ENCODE results near the gene CFAP46.

The CFAP46 gene

DNA sequence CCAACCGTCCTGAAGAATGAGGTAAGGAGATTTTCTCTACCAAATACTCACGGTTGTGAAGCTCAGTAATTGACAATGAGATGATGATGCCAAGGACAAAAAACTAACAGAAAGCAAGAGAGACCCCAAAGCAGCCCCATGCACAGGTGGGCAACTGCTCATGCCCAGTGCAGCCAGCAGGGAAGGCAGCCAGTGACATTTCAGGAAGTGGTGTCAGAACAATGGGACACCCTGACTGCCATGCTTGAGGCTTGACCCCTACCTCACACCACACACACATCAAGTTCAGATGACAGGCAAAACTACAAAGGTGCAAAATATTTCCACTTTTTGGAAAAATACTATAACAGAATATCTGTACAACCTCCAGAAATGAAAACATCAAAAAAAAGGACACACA lies 66.9 kb downstream of the CFAP46 start:
- Histone ChIP-seq H3K9me3 (ENCODE audit: control insufficient read depth in 2 of 2, low read length in 2 of 2) (peaks cover 0 to 6% of the 10 kb centered on the region in 2 donors), H3K4me3 (ENCODE audit: low read length in 2 of 2) (no peak overlapping the region), H3K27me3 (ENCODE audit: control insufficient read depth in 1 of 2, insufficient read depth in 2 of 2, low read length in 2 of 2) (peaks cover 4 to 9% of the 10 kb centered on the region in 2 donors), H3K9ac (ENCODE audit: low read length in 2 of 2) (no peak overlapping the region), H3K36me3 (ENCODE audit: control insufficient read depth in 2 of 2, insufficient read depth in 2 of 2, low read length in 2 of 2) (no peaks in the 10 kb centered on the region), H3K27ac (ENCODE audit: low read length) (no peak overlapping the region), H3K4me1 (ENCODE audit: control insufficient read depth, insufficient read depth, low read length) (no peaks in the 10 kb centered on the region)

DNA sequence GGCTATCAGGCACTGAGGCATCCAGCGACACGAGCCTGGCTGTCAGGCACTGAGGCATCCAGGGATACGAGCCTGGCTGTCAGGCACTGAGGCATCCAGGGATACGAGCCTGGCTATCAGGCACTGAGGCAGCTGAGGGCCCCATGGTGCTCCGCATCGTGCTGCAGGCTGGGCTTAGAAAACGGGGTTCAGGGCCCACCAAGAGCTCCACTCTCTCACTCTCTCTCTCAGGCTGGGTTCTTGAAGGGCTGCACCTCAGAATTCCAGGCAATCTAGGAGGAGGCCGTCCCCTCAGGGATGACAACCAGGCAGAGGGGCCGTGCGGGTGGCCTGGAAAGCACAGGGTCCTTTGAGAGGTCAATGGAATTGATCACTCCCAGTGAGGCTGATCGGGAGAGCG lies 69.0 kb downstream of the CFAP46 start:
- H3K27me3 ChIP-seq (ENCODE audit: control insufficient read depth in 1 of 2, insufficient read depth in 2 of 2, low read length in 2 of 2): peaks cover 0 to 7% of the 10 kb centered on the region in 2 donors
- peaks cover 0 to 9% of the 10 kb centered on the region in 2 donors for H3K9me3 ChIP-seq (ENCODE audit: control insufficient read depth in 2 of 2, low read length in 2 of 2)
- no peaks in the 10 kb centered on the region for H3K4me1 ChIP-seq (ENCODE audit: control insufficient read depth, insufficient read depth, low read length)
- H3K9ac ChIP-seq (ENCODE audit: low read length in 2 of 2): no peak overlapping the region
- no peak overlapping the region for H3K27ac ChIP-seq (ENCODE audit: low read length)
- no peak overlapping the region for H3K4me3 ChIP-seq (ENCODE audit: low read length in 2 of 2)
- H3K36me3 ChIP-seq (ENCODE audit: control insufficient read depth in 2 of 2, insufficient read depth in 2 of 2, low read length in 2 of 2): no peaks in the 10 kb centered on the region

DNA sequence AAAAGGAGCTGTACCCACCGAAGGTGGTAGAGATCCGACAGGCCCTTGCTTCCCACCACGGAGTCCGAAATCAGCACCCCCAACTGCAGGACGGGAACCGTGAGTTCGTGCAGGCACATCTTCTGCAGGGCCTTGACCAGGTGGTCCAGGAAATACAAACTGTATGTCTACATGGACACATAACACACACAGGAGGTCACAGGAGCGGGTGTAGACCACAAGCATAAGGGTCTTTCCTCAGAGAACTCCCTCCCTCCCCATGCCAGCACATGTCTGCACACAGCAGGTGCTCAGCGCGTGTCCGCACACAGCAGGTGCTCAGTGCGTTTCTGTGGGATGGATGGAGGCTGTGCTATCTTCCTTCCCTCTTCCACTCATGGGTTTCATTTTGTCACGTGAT lies 69.7 kb downstream of the CFAP46 start:
- Histone ChIP-seq H3K27ac (ENCODE audit: low read length) (no peak overlapping the region), H3K4me1 (ENCODE audit: control insufficient read depth, insufficient read depth, low read length) (no peaks in the 10 kb centered on the region), H3K27me3 (ENCODE audit: control insufficient read depth in 1 of 2, insufficient read depth in 2 of 2, low read length in 2 of 2) (peaks cover 0 to 7% of the 10 kb centered on the region in 2 donors), H3K36me3 (ENCODE audit: control insufficient read depth in 2 of 2, insufficient read depth in 2 of 2, low read length in 2 of 2) (no peaks in the 10 kb centered on the region), H3K9me3 (ENCODE audit: control insufficient read depth in 2 of 2, low read length in 2 of 2) (peaks cover 0 to 9% of the 10 kb centered on the region in 2 donors), H3K4me3 (ENCODE audit: low read length in 2 of 2) (no peak overlapping the region), H3K9ac (ENCODE audit: low read length in 2 of 2) (no peak overlapping the region)

DNA sequence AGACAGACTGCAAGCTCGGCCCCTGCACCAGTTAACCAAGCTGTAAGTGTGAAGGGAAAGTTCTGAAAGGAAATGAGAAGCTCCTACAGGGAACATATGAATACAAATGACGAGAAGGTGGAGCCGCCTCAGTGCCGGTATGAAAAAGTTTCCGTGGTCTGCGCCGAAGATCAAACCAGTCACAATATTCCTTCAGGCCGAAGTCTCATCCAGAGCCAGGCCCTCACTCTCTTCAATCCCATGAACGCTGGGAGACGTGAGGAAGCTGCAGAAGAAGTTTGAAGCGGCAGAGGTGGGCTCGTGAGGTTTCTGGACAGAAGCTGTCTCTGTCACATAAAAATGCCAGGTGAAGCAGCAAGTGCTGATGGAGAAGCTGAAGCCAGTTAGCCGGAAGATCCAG lies 71.9 kb downstream of the CFAP46 start:
- no peaks in the 10 kb centered on the region for H3K36me3 ChIP-seq (ENCODE audit: control insufficient read depth in 2 of 2, insufficient read depth in 2 of 2, low read length in 2 of 2)
- H3K9me3 ChIP-seq (ENCODE audit: control insufficient read depth in 2 of 2, low read length in 2 of 2): peaks cover 0 to 9% of the 10 kb centered on the region in 2 donors
- no peak overlapping the region for H3K4me3 ChIP-seq (ENCODE audit: low read length in 2 of 2)
- H3K27ac ChIP-seq (ENCODE audit: low read length): no peak overlapping the region
- H3K4me1 ChIP-seq (ENCODE audit: control insufficient read depth, insufficient read depth, low read length): no peaks in the 10 kb centered on the region
- H3K9ac ChIP-seq (ENCODE audit: low read length in 2 of 2): no peak overlapping the region
- peaks cover 0 to 4% of the 10 kb centered on the region in 2 donors for H3K27me3 ChIP-seq (ENCODE audit: control insufficient read depth in 1 of 2, insufficient read depth in 2 of 2, low read length in 2 of 2)

DNA sequence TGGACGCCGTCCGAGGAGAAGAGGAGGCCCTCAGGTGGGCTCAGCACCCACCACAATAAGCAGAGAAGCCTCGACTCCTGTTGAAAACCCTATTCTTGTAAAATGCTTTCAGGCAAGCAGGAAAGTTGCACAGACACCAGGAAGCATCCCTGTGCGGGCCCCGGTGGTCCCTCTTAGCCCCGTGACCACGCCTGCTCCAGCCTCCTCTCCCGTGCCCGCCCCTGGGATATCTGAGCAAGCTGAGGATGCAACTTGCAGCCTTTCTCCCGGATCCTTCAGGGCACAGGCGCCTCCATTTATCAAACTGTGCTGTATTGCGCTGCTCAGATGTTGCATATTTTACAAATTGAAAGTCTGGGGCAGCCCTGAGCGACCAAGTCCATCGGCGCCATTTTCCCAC lies 72.7 kb downstream of the CFAP46 start:
- H3K9me3 ChIP-seq (ENCODE audit: control insufficient read depth in 2 of 2, low read length in 2 of 2): peaks cover 0 to 9% of the 10 kb centered on the region in 2 donors
- no peak overlapping the region for H3K27ac ChIP-seq (ENCODE audit: low read length)
- no peak overlapping the region for H3K9ac ChIP-seq (ENCODE audit: low read length in 2 of 2)
- no peaks in the 10 kb centered on the region for H3K4me1 ChIP-seq (ENCODE audit: control insufficient read depth, insufficient read depth, low read length)
- no peak overlapping the region for H3K4me3 ChIP-seq (ENCODE audit: low read length in 2 of 2)
- H3K27me3 ChIP-seq (ENCODE audit: control insufficient read depth in 1 of 2, insufficient read depth in 2 of 2, low read length in 2 of 2): peaks cover 0 to 4% of the 10 kb centered on the region in 2 donors
- H3K36me3 ChIP-seq (ENCODE audit: control insufficient read depth in 2 of 2, insufficient read depth in 2 of 2, low read length in 2 of 2): no peaks in the 10 kb centered on the region

DNA sequence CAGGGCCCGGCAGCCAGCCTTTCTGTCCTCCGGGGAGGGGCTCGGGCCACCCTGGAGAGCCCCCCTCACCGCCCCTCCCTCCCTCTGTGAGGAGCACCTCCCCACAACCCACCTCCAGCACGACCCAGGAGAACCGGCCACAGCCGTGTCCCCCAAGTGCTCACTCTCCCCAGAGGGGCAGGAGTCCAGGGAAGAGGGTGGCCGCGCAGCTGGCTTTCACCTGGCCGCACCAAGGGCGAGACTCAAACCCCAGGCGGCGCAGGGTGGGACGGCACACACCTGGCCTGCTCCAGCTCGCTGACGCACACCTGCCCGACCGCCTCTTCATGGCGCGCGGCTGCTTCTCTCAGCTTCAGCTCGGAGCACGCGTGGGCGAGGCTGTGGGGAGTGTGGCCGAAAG lies 73.4 kb downstream of the CFAP46 start:
- Histone ChIP-seq H3K4me3 (ENCODE audit: low read length in 2 of 2) (no peak overlapping the region), H3K27me3 (ENCODE audit: control insufficient read depth in 1 of 2, insufficient read depth in 2 of 2, low read length in 2 of 2) (peaks cover 0 to 4% of the 10 kb centered on the region in 2 donors), H3K4me1 (ENCODE audit: control insufficient read depth, insufficient read depth, low read length) (no peaks in the 10 kb centered on the region), H3K9ac (ENCODE audit: low read length in 2 of 2) (no peak overlapping the region), H3K9me3 (ENCODE audit: control insufficient read depth in 2 of 2, low read length in 2 of 2) (peaks cover 0 to 9% of the 10 kb centered on the region in 2 donors), H3K27ac (ENCODE audit: low read length) (no peak overlapping the region), H3K36me3 (ENCODE audit: control insufficient read depth in 2 of 2, insufficient read depth in 2 of 2, low read length in 2 of 2) (no peaks in the 10 kb centered on the region)

DNA sequence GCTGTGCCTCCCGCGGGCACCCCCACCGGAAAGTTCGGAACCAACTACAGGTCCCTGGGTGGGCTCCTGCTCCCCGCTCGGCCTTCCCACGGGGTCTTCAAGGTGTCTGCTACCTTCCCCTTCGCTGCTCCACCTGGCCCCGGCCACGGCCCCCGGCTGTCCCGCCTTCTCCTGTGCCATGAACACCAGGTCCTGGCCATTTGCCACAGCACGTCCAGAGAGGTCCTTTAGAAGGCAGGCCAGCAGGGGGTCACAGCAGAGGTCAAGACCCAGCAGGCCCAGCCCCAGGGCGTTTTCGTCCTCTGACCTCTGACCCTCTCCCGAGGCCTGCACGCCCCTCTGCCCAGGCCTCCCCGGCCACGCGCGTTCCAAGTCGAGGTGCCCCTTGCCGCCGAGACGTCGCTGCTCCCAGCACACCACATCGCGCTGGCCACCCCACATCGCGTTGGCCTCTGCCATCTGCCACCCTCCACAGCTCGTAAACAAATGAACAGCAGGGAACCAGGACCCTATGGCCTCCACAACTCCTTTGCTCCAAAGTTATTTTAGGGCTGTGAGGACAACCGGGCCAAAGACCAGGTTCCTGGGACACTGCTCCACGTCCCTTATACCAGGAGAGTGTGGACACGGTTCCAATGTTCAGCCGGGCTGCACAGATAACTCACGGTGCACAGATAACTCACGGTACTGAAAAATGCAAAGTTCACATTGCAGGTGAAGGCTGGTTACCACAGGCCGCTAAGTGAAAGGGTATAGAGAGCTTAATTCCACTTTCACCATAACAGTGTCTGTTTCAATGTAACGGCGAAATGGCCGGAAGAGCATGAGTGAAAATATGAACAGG lies 74.3 kb downstream of the CFAP46 start:
- no peak overlapping the region for H3K4me3 ChIP-seq (ENCODE audit: low read length in 2 of 2)
- H3K4me1 ChIP-seq (ENCODE audit: control insufficient read depth, insufficient read depth, low read length): no peaks in the 10 kb centered on the region
- peaks cover 2 to 10% of the 10 kb centered on the region in 2 donors for H3K27me3 ChIP-seq (ENCODE audit: control insufficient read depth in 1 of 2, insufficient read depth in 2 of 2, low read length in 2 of 2)
- no peak overlapping the region for H3K27ac ChIP-seq (ENCODE audit: low read length)
- no peaks in the 10 kb centered on the region for H3K36me3 ChIP-seq (ENCODE audit: control insufficient read depth in 2 of 2, insufficient read depth in 2 of 2, low read length in 2 of 2)
- peaks cover 0 to 9% of the 10 kb centered on the region in 2 donors for H3K9me3 ChIP-seq (ENCODE audit: control insufficient read depth in 2 of 2, low read length in 2 of 2)
- H3K9ac ChIP-seq (ENCODE audit: low read length in 2 of 2): no peak overlapping the region

DNA sequence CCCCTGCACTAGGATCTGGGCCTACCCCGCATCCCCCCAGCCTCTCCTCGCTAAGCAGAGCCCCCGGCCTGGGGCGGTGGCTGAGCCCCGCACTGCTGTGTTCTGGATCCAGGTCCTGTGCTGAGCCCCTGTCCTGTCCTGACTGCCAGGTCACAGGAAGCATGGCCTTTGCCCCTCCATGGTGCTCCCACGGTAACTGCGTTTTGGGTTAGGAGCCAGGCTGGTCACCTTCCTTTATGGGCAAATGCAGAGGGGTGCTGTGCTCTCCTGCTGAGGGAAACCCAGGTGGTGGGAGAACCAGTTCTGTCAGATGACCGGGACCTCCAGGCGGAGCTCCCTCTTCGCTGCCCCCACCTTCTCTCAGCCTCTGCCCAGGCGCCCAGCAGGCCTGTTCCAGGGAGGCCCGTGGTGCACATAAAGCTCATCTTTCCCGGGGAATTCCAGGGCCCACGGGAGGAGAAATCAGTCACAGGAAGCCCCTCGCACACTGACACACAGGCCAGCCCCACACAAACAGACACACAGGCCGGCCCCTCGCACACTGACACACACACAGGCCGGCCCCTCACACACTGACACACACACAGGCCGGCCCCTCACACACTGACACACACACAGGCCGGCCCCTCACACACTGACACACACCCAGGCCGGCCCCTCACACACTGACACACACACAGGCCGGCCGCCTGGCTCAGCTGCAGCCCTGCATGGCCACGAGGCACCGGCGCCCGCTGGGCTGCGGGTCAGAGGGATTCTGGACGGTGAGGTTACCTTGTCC lies 75.6 kb downstream of the CFAP46 start:
- Histone ChIP-seq H3K36me3 (ENCODE audit: control insufficient read depth in 2 of 2, insufficient read depth in 2 of 2, low read length in 2 of 2) (no peaks in the 10 kb centered on the region), H3K9me3 (ENCODE audit: control insufficient read depth in 2 of 2, low read length in 2 of 2) (peaks cover 0 to 9% of the 10 kb centered on the region in 2 donors), H3K4me1 (ENCODE audit: control insufficient read depth, insufficient read depth, low read length) (no peaks in the 10 kb centered on the region), H3K27ac (ENCODE audit: low read length) (no peak overlapping the region), H3K9ac (ENCODE audit: low read length in 2 of 2) (no peak overlapping the region), H3K27me3 (ENCODE audit: control insufficient read depth in 1 of 2, insufficient read depth in 2 of 2, low read length in 2 of 2) (peaks cover 2 to 8% of the 10 kb centered on the region in 2 donors), H3K4me3 (ENCODE audit: low read length in 2 of 2) (no peak overlapping the region)

DNA sequence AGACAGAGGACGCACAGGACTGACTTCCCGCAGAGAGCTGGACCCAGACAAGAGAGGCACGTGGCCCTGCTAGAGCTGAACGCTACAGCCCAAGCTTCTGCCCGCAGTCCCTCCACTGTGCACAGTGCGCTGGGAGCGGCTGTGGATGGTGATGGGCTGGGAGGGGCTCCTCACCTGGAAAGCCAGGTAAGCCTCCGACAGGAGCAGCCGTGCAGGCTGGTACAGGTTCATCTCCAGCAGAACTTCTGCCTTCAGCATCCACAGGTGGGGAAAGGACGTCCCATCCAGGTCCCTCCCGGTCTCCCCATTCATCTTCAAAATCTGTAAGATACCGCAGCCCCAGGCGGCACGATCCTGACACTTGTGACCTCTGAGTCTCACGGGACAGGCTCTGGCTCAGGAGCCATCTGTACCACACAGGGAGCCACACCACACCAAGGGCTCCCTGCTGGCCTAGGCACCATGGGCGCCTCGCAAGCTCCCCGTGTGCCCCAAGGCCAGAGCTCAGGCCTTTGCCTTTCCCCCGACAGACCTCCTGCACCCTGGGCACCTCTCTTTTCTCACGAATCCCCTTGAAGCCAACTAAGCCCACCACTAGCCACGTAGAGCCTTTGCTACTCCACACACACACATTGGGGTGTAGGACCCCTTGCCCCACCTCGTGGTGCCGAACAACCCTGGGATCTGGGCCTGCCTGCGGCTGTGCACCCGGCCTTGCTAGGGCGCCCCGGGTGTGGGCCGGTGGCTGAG lies 76.3 kb downstream of the CFAP46 start:
- Histone ChIP-seq H3K27ac (ENCODE audit: low read length) (no peak overlapping the region), H3K27me3 (ENCODE audit: control insufficient read depth in 1 of 2, insufficient read depth in 2 of 2, low read length in 2 of 2) (peaks cover 2 to 11% of the 10 kb centered on the region in 2 donors), H3K4me1 (ENCODE audit: control insufficient read depth, insufficient read depth, low read length) (no peaks in the 10 kb centered on the region), H3K36me3 (ENCODE audit: control insufficient read depth in 2 of 2, insufficient read depth in 2 of 2, low read length in 2 of 2) (no peaks in the 10 kb centered on the region), H3K9ac (ENCODE audit: low read length in 2 of 2) (no peak overlapping the region), H3K4me3 (ENCODE audit: low read length in 2 of 2) (no peak overlapping the region), H3K9me3 (ENCODE audit: control insufficient read depth in 2 of 2, low read length in 2 of 2) (peaks cover 0 to 8% of the 10 kb centered on the region in 2 donors)

DNA sequence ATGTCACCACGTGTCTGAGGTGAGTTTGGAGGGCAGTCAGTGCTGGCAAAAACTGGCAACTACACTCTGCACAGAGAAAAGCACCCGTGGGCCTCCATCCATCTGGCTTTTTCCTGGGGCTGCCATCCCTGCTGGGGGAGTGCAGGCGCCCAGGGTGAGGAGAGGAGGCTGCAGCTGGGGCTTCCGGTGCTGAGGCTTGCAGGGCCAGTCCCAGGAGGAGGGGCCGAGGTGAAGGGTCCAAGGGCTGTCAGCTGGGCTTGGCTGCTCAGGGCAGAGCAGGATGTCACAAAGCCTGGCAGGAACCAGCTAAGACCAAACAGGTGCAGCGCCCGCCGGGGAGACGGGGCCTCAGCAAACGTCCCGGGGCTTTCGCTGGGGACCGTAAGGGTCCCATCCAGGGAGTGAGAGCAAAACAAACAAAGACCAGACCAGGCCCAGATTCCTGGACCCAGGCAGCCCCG lies 77.2 kb downstream of the CFAP46 start:
- no peak overlapping the region for H3K4me3 ChIP-seq (ENCODE audit: low read length in 2 of 2)
- no peak overlapping the region for H3K9ac ChIP-seq (ENCODE audit: low read length in 2 of 2)
- H3K27ac ChIP-seq (ENCODE audit: low read length): no peak overlapping the region
- no peaks in the 10 kb centered on the region for H3K9me3 ChIP-seq (ENCODE audit: control insufficient read depth in 2 of 2, low read length in 2 of 2)
- no peaks in the 10 kb centered on the region for H3K36me3 ChIP-seq (ENCODE audit: control insufficient read depth in 2 of 2, insufficient read depth in 2 of 2, low read length in 2 of 2)
- no peaks in the 10 kb centered on the region for H3K4me1 ChIP-seq (ENCODE audit: control insufficient read depth, insufficient read depth, low read length)
- H3K27me3 ChIP-seq (ENCODE audit: control insufficient read depth in 1 of 2, insufficient read depth in 2 of 2, low read length in 2 of 2): peaks cover 2 to 11% of the 10 kb centered on the region in 2 donors
